GM18520 (cell line): Measurements from ENCODE around the gene DPYD.
"Not testable (repeated sequence)": the region's sequence is repeated elsewhere in the genome, so short reads cannot be mapped to it uniquely, and the experiment has no call there.

ENCODE experiments used
- ATAC-seq: cut with Tn5 transposase; IDR thresholded peaks from one replicate; pipeline ENCODE4 v1.9.1; 2021; ENCODE audit not compliant: unreplicated experiment

DPYD gene

DNA sequence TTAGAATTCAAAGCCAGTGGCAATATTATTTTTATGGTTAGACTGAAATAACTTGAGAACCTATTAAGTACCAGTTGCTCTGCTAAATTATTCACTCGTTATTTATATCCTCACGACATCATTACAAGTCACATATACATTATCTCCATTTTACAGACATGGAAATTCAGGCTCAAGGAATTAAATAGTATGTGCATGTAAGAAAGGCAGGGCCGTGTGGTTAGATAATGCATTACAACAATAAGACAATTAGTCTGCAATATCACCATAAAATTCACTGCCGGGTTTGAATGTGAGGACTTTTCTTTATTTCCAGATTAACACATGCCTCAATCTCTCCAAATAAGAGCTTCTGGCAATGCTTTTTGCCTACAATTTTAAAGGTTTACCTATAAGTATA lies 675.8 kb downstream of the DPYD start:
- no peak for ATAC-seq

DNA sequence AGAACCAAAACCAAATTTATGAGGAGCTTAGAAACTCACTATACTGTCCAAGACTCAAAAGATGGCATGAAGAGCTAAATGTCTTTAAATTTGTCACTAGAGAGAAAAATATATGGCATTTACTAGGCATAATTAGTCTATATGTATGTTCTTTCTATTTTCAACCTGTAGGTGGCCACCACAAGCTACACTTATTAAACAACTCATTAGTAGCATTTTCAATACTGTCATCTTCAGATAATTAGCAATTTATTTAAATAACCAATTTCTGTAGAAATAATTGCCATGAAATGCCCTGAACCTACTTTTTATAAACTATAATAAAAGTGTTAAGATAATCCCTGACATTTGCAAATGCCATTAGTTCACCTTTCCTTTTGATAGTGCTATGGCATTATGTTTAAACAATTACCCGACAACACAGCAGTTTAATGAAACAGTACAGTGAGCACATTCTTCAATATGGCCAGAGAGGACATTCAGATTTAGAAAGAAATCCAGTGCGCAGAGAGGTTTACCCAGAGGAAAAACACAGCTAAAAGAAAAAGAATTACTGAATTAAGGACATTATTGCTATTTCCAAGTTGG lies 676.8 kb downstream of the DPYD start:
- ATAC-seq, result peak; percentile 40

DNA sequence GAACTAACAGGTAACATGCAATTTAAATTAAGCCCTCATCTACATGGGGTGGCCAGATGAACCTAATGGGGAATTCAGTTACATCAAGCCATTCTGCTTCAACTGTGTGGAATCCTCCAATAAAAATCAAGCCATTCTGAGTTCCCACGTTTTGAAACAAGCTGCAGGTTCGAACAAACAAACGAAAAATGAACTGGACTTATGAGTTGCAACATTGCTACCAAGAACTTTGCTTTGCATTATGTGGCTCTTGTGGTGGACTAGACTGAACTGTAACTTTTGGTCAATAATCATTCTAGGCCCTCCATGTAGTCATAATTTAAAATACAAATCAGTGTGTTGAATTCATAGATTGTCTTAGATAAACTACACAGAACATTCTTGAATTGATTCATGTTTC lies 682.0 kb downstream of the DPYD start:
- ATAC-seq, result no peak

DNA sequence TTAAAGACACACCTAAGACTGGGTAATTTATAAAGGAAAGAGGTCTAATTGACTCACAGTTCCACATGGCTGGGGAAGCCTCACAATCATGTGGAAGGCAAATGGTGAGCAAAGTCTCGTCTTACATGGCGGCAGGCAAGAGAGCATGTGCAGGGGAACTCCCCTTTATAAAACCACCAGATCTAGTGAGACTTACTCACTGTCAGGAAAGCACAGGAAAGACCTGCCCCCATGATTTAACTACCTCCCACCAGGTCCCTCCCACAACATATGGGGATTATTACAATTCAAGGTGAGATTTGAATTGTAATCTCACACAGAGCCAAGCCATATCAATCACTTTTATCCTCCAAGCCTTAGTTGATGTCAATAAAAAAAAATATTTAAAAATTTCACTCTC lies 689.5 kb downstream of the DPYD start:
- not testable (repeated sequence) for ATAC-seq

DNA sequence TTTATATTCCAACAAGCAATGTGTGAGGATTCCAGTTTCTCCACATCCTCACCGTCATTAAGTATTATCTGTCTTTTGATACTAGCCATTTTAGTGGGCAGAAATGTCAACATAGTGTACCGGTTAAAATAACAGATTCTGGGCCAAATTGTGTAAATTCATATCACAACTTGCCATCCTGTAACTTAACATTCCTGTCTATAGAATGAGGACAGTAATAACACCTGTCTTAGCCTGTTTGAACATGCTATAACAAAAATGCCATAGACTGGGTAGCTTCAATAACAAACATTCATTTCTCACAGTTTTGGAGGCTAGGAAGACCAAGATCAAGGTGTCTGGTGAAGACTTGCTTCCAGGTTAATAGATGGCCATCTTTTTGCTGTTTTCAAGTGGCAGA lies 708.2 kb downstream of the DPYD start:
- ATAC-seq, result no peak

DNA sequence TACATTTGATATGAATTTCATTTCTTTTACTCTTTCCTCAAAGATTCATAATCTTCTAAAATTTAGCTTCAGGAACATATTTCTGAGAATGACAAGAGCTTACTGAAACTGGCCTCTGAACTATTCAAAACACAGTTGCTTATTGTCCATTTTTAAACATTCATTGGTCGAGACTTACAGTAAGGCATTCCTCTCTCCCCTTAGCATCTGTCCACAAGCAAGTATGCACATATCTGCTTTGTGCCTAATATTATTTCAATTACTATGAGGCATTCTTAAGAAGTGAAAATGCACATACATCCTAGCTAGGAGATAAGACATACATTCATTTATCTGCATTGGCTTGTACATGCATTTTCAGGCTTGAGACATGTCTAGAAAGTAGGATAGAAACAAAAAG lies 710.5 kb downstream of the DPYD start:
- no peak for ATAC-seq

DNA sequence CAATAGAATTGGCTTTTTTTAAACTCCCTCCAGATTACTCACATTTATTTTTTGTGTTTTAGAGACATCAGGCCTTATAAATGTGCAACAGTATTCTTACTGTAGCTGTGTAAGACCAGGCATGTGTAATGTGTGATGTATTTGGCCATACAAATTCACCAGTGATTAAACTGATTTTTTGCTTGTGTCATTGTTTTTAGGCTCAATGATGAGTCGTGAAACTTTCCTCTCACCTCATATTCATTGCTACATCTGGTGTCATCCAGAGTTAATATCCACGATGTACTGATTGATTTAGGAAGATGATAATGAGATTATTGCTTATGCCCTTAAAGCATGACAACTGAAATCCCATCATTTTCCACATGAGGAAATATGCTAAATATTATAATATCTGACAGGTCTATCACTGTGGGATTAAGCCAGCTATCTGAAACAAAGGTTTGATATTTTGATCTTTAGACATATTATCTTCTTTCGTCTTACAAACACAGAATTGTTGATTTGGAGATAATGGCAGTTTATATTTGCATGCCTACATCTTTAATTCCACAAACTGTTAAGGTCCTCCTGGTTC lies 711.4 kb downstream of the DPYD start:
- ATAC-seq, result no peak

DNA sequence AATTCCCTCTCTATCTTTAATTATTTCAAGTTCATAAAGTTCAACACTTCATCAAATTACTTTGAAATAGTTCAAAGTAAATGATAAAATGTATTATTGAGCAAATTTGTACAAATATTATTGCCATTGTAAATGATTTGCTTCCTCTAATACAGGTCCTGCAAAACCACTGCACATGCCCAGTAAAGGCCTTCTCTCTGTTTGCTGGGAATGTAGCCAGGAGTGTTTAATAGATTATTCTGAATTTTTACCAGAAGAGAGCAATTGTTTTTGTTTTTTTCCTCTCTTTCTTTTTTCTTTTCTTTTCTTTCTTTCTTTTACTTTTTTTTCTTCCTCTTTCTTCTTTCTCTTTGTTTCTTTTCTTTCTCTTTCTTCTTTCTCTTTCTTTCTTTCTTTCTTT lies 713.0 kb downstream of the DPYD start:
- no peak for ATAC-seq

DNA sequence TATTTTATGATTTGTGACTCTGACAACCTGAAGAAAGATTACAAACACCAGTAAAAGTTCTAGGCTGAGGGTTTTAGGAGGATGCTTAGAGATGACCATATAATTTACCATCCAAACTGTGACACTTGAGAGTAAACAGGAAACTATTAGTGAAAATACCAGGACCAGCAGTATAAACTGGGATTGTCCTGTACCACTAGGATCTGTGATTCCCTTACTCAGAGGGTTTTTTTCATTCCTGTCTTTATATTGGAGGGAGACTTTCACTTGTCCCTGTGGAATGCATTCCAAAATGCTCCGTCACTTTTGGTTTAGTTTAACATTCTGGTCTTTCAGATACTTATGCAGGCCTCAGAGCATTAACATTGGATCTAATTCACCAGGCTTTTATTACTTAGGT lies 716.4 kb downstream of the DPYD start:
- ATAC-seq, result no peak

DNA sequence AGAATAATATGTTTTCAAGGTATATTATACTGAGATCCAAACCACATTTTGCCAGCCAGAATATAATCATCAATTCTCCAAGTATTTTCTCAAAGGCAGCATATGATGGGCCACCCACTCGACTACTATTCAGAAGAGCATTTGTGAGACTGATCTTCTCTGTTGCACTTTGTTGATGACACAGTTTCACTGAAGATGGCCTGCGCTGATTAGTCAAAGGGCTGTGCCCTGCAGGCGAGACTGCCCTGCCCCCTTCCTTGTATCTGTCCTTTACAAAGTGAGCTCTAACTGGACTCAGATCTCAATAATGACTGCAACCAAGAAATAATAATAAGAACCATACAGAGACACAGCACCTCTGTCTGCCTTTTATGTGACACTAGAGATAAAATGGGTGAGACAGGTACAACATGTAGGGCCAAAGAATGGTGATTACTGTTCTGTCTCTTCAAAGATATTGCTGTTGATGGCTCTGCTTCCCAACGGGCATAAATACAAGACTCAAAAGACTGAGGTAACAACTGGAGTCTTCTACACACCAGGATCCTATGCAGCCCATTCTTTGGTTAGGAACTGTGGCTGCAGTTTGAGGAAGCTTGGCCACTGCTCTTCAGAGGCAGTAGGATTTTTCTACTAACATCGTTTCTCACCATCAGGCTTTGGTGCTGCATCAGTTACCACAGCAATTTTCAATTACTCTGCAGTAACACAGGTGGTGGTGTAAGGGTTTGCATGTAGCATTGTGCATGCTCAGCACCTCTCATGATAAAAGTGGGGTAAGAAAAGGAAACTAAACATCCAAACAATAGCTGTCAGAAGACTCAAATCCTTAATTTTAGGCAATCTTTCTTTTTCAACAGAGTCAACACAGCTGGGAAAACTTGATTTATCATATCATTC lies 718.1 kb downstream of the DPYD start:
- no peak for ATAC-seq

DNA sequence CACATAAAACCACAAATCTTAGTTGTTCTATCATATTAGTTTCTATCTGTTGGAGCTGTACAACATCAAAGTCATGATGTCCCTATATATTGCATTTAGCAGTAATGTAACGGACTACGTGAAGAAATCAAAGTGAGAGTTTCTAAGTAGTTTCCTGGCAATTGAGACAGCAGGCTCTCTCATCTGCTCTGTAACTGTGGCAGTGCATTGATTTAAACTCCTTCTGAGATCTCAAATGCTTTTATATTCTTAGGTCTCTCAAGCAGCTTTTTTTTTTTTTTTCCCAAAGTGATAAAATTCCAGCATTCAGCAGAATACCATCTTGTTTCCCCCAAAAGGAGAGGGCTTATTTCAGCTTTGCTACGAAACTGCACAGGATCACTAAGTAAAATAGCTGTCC lies 719.2 kb downstream of the DPYD start:
- ATAC-seq, result no peak

DNA sequence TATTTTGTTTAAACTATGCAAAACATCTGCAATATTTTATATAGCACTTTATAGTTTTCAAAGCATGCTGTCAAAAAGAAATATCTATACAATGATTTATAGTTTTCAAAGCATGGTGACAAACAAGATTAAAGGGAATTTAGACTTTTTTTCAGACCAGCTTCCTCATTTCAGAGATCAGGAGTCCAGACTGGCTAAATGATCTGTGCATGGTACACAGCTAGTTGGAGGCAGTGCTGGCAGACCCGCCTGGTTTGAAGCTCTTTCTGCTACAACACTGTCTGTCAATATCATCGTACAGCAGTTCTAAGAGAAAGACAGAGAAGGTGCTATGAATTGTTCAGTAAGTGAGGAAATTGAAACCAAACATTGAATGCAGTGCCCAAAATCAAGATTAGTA lies 720.2 kb downstream of the DPYD start:
- ATAC-seq, result no peak

DNA sequence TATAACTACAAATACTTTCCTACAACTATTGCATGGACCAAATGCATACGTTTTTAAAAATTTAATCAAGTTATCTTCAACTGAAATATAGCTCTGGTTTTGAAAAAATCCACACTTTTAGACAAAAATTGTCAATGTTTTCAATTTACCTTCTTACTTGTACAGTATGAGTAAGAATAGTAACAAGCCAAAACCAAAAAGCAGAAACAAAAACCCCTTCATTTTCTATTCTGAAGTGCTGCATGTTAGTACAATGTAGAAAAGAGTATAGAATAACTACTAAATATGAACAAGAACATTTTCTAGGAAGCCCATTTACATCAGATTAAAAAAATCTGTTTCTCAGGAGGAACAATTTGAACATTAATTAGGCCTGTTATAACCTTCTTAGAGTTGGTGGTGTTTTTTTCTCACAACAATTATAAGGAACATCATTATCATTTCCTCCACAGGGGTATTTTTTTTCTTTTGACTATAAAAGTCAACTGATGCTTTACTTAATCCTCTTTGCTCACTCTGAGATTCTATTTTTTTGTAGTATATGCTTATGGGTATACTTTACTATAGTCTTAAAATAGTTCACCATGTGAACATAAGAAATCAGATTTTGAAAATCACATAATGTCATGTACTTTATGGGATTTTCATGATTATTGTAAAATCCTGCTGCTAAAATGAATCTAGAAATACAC lies 723.9 kb downstream of the DPYD start:
- no peak for ATAC-seq

DNA sequence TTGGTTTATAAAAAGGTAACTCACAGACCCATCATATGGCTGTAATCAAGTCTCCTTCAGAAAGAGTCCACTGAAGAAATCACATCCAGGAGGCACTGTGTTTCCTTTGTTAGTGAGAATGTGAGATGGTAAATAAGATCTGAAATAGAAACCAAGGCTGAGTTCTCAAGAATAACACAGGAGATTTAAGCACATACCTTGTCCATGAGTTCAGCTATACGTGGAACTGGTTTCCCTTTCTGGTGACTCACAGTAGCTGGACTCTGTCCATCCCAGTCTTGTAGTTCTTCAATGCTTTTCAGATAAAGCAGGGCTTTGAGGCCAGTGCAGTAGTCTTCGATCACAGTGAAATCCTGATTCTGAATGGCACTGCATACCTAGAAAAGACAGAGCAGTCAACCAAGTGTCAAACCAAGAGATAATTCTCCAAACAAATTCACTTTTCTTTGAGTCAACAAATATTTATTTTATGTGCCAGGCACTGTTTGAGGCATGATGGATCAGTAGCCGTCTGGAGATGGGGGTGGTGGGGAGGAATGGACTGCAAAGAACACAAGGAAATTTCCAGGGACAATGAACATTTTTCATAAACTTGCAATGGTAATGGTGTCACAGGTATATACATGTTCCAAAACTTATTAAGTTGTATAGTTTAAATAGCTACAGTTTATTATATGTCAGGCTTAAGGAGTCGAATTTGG lies 727.8 kb downstream of the DPYD start:
- no peak for ATAC-seq

DNA sequence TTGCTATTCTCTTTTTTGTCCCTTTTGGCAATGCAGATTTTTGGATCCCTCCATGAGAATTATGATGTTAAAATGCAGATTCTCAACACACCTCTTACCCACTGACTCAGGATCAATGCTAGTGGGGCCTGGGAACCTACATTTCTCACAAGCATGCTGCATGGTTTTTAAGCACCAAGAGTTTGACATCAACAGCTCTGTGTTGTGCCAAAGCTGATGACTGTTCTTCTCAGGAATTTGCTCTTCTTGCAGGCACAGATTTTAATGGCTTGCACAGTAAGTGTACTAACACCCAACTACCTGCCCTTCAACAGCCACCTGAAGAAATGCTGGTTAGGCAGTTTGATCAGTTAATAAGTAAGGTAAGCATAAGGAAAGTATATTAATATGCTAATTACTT lies 730.5 kb downstream of the DPYD start:
- no peak for ATAC-seq

DNA sequence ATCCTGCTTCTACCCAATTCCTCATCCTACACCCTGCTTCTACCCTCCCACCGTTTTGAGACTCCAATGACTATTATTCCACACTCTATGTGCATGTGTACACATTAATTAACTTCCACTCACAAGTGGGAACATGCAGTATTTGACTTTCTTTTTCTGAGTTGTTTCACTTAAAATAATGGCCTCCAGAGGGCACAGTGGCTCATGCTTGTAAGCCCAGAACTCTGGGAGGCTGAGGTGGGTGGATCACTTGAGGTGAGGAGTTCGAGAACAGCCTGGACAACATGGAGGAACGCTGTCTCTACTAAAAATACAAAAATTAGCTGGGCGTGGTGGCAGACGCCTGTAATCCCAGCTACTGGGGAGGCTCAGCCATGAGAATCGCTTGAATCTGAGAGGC lies 734.5 kb downstream of the DPYD start:
- no peak for ATAC-seq

DNA sequence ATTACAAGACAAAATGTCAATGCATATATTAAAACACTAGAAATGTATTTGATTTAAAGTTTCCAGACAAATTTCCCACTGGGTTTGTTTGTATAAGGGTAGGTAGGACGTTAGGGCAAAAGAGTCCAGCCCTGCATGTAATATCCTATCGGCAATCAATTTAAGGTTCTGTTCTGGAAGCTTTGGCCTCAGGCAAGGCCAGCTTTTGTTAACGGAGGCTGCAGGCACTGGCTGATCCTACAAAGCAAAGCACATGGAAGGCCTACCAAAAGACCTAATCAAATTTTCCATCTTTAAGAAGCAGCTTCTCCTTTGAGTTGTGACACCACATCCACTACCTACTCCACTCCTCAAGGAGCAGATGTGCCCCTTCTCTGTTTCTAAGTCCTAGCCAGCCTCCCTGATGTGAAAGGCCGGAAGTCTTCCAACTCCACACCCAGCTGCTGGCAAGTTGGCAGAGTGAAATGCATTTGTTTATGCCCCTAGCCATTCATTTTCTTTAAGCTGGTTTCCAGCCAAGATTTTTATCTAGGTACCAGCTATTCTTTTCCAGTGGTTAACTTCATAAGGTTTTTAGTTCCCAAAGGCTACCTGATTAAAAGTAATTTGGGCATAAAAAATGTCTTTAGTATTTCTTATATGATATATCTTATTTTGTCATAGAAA lies 746.7 kb downstream of the DPYD start:
- ATAC-seq, result no peak

DNA sequence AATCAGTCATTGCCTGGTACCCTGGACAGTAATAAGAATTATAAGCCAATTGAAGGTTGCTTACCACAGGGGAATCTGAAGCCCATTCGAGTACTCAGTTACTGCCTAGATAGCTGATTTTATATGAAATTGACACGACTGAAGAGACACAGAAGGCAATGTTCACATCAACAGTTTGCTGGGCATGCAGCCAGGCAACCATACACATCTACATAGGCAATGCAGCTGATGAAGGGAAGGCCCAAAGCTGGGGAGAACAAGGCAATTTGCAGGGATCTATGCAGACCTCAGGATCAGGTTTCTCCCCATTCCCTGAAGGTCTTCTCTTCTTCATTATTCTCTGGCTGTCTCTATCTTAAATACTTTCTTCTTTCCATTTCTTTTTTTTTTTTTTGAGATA lies 750.5 kb downstream of the DPYD start:
- no peak for ATAC-seq

DNA sequence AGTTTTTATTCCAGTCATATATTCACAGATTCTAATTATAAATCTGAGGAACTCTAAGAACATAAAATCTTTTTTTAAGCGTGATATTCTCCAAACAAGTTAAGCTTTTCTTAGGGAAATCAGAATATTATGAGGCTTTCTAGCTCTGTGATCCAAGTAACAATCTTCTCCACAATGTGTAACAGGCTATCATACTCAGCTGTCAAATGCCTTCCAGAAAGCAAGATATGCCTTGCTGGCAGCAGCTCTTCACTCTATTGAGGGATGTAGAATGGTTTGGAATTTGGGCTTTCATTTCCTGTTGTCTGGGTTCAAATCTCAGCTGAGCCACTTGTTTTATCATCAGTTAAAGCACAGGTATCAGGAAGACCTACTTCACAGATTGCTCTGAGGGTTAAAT lies 752.8 kb downstream of the DPYD start:
- no peak for ATAC-seq

DNA sequence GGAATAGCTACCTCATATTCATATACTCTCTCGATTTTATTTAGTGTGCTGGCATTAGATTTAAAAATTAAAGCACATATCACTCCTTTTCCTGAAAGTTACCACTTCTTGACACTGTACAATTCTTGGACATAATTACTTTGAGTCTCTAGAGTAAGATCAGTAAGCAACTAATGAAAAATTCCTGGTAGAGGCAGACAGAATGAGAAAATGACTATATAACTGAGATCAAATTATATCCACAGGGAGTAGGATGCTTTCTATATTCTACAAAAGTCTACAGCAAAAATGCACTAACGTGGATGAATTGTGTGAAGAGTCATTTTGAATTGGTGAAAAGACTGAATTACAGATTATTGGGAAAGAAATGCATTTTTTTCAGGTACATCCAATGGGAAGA lies 753.6 kb downstream of the DPYD start:
- ATAC-seq, result no peak

DNA sequence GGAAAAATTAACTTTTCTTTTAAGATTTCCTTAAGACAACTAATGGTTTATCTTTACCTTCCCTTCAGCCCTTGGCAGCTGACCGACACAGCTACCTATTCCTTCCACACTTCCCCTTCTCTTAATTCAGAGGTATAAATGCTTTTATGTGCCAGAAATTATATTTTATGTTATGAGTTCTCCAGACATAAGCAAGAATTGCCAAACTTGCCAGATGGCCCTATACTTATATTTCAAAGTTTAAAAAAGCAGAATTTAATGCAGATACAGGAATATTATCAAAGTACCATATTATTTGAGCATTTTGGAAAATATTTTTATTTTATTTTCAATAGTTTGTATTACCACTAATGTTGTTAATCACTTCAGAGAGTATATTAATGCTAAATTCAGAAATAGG lies 754.2 kb downstream of the DPYD start:
- no peak for ATAC-seq
